NCI-H146 treated with DMSO at 0.1 percent for 48 hours (cell line): ENCODE data around the gene ARHGEF4.

Source experiments
- DNase-seq: peaks from one replicate; lab custom pipeline; 2025; ENCODE audit not compliant: unreplicated experiment; lab: John Stamatoyannopoulos, UW

Gene ARHGEF4

DNA sequence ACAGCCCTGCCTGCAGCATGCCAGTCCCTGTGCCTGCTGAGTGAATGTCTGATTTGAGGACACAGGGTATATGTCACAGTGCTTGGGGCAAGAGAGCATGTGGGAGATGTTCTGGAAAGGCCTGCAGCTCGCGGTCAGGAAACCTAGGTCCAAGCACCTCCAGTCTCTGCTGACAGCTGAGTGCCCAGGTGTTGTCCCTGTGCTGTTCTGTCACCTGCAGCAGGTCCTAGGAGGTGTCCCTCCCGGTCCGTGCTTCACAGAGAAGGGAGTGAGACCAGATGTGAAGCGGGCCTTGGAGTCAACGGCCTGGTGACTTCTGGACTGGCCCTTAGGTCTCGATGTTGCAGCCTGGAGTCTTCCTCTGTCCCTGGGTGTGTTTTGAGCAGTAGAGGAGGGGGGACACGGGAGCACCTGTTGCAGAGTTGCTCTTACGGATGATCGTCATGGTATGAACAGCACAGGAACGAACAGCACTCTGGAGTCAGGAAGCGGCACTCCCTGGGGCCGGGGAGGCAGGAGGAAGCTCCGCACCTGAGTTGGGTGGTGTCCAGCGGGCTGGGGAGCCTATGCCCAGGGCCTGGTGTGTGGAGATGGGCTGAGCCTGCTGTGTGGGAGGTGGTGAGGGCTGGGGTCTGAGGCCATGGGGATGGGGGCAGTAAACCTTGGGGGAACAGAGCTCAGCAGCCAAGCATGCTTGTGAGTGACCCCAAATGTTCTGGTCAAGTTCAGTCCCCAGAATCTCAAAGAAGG, 21.6 kb upstream of the ARHGEF4 start:
- DNase-seq = no peak

DNA sequence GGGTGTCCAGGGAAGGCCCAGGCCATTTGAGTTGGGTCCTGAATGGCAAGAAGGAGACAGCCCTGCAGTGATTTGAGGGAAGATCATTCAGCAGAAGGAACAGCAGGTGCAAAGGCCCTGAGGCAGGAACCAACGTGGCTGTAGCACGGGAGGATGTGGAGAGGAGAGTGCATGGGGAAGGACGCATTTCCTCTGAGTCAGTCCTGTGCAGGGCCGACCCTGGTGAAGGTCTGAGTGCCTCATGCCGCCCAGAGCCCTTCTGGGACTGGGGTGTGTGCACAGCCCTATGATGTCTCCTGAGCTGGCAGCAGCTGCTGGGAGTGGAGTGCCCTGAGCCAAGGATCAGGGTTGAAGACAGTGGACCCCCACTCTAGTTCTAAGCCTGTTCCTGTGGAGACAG, 17.9 kb upstream of the ARHGEF4 start:
- DNase-seq = no peak

DNA sequence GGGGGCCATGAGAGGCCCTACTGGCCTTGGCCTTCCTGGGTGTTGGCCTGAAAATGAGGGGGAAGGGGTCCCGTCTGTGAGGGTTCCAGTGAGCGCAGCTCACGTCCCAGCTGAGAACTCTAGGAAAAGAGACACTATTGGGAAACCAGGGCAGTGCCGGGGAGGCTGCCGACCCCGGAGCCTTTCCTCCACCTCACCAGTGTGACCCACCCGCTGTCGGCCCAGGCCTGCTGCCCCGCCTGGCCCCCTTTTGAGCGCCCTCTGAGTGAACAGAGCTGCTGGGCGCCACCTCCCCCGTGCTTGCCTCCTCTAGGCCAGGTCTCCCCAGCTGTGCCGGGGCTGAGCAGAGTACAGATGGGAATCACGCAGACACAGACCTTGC, 17.5 kb upstream of the ARHGEF4 start:
- no peak for DNase-seq

DNA sequence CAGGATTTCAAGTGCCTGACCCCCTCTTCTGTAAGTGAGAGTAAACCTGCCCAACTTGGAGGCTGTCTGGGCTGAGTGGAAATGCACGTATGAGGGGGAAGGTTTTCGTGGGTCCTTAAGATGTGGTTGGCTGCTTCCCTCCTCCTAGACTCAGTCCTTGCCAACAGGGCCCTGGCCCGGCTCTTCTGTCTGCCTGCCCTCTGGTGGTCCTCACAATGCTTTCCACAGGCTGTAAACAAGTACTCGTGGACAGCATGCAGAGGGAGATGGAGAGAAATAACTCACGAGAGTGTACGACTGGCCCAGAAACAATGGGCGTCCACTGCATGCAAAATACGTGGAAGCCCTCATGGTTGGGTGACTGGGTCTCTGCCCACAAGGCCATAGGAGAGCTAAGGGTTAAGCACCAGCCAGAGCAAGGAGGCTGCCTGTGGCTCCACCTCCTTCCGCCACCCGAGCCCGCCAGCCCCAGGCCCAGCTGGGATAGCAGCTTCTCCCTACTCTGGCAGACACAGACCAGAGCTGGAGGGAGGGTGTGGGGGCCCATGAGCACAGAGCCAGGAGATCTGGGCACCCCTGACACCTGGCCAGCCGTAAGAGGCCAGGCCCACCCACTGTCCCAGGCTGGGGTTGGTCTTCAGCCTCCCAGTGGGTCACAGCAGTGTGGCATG, 17.0 kb upstream of the ARHGEF4 start:
- no peak for DNase-seq

DNA sequence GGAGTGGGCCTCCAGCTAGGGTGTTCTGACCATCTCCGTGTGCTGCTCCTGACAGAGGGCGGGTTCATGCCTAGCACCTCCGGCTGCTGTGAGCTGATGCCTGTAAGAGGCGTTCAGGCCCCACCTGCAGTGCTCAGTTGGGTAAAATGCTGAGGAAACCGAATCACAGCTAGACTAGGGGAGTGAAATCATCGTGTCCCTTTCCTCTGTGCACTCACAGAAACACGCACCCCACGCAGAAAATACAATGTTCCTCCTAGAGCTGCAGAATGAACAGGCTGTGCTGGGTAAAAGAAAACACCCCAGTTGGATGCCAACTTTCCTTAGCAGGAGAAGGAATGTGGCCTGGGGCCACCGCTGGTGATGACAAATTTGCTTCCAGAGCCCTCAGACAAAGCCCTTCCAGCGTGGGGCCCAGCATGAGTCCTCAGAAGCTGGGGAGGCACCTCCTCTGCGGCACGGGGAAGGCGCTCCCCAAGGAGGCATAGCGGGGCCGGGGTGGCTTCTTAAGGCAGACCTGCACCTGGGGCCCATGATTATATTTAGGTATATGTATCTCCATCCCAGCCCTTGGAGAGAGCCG, 16.3 kb upstream of the ARHGEF4 start:
- DNase-seq = no peak

DNA sequence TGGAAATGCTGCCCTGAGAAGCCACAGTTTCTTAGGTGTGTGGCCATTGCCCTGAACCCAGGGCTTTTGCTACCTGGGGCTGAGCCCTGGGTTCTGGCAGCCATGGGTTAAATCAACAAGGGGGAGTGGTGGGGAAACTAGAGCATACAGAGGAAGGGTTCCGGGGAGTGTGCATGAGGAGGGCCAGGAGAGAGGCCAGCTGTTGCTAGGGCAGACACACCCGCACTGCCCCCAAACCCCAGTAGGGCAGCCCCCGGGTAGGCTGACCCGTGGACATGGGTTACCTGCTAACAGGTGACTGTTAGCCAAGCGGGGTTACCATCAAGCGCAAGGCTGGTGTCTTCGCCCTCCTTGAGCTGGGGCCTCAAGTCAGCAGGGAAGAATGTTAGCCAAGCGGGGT, 14.8 kb upstream of the ARHGEF4 start:
- DNase-seq = no peak

DNA sequence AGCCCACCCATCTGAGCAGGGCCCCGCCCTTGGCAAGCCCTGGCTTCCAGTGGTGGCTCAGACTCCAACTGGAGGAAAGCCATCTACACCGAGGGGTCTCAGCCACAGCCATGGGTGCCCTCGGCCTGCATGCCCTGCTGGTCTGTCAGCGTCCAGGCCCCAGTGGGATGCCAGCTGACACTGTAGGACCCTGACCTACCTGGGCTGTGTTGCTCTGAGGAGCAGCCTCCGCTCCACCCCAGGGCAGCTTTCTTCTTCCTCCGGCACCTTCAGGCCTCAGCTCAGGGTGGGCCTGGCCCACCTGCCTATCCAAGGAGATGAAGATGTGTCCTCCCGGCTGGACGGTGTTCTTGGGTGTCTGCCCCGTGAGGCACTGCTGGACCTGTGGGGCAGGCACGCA, 13.9 kb upstream of the ARHGEF4 start:
- DNase-seq = no peak

DNA sequence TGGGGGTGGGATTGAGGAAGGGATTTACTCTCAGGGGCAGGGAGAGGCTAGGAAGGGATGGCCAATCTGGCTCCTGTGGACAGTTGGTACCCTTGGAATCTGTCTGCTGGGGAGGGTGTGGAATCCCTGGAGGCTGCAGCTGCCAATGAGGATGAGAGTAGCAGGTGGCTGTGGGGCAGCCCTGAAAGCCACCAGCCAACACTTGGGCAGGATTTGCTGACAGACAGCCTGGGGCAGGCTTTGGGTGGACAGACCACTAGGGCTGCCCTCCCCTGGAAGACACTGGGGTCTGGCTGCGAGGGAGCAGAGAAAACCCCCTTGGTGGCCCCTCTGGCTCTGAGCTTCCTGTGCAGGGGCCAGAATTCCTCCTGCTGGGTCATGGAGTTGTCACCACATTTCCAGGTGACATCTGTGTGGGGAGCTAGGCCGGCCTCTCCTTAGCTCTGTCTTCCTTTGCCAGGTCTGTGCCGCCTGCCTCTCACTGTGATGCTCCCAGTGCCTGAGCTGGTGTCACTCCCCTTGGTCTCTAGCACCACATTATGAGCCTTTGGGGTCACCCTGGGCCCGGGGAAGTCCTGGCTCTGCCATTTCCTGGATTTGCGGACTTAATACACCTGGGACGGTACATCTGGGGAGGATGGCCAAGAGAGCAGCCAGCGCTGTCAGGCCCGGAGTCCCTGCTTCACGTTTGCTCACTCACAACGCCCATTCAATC, 13.4 kb upstream of the ARHGEF4 start:
- DNase-seq = no peak

DNA sequence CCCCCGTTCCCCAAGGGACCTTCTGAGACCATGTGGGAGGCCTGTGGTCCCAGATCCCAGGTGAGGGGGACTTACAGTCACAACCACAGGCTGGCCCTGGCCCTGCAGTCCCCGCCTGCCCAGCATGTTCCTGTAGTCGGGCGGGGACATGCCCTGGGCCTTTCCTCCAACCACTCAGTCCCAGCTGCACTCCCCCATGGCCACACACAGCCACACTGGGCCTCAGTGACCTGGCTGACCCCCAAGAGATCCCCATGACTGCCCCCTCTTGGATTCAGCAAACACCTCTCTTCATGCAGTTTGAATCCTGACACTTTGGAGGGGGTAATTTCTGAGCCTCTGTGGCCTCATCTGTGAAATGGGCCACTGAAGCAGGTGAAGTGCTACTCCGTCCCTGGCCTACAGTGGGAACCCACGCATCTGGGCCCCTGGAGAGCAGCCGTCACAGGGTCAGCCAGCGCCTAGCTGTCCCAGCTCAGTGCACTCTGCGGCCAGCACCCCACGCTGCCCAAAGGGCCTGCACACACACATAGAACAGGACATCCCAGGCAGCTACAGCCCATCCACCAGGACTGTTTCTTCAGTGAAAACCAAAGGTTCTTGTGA, 12.7 kb upstream of the ARHGEF4 start:
- DNase-seq = no peak

DNA sequence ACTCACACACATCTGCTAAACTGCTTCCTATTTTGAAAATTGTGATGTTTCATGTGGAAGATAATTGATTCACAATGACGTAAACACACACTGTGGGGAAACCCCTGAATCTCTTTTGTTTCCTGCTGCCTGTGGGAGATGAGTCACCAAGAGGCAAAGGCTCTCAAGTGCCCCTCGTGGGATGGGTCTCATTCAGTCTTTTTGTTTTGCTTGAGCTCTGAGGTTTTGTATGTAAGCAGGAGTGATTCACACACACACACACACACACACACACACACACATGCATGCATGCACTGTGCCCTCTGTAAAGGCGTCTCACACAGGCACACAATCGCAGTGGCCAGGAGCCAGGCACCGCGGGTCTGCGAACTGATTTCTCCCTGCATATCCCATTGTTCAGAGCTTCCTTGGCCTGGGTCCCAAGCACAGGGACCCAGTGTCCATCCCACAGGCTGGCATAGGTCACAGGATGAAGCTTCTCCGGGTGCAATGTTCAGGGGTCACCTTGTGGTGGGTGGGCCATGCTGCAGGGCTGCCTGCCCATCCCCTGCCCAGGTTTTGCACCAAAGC, 12.1 kb upstream of the ARHGEF4 start:
- DNase-seq = no peak

DNA sequence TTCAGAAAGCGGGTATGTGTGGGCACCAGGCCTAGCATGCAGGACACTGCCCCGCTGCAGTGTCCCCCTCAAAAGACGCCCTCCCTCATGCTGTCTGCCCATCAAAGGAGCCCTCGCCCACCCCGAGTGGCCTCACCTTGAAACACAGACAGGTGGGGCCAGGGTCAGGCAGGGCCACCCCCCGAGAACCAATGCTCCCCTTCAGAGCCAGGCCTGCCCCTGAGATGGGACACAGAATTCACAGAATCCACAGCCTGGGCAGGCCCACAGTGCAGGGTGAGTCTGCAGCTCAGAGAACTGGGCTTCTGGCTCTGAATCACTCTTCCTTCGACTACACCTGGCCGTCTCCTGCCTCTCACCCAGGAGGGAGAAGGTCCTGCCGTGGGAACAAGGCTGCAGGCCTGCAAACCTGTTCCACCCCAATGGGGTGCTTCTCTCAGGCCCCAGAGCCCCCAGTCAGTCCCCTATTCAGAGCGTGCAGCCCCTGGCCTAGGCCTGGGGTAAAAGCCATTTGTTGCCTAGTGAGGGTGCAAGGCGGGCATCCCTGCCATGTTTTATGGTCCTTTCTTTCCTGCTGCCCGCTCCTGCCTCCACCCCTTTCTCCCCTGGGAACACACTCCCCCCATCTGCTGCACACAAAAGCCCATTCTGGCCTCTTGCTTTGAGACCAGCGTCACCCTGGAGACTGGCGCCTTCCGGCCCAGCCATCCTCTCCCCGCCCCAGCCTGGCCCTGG, 11.3 kb upstream of the ARHGEF4 start:
- DNase-seq = no peak

DNA sequence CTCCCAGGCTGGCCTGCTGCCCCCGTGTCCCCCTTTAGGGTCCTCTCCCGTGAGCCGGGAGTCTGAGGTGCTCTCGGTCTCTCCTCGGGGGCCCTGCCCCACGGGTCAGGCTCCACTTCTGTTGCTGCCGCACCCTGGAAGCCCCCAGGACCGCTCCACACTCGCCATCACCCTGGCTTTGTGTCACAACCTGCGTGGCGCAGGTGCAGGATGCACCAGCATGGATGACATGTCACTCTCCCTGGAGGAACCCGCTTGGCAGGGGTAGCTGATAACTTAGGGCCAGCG, 10.8 kb upstream of the ARHGEF4 start:
- DNase-seq = no peak

DNA sequence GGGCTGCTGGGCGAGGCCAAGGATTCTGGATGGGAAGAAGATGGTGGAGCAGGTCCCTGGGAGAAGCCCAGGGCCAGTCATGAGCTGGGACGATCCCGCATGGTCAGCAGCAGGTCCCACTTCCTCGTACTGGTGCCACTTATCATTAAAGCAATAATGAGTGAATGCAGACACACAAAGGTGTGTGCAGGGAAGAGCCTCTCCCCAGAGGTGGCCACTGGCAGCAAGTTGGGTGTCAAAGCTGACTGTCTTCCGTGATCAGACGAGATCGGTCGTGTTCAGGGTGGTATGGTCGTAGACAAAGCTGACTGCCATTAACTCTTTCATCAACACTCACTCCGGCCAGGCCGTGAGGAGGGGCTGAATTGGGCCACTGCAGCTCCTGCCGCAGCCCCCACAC, 10.3 kb upstream of the ARHGEF4 start:
- no peak for DNase-seq

DNA sequence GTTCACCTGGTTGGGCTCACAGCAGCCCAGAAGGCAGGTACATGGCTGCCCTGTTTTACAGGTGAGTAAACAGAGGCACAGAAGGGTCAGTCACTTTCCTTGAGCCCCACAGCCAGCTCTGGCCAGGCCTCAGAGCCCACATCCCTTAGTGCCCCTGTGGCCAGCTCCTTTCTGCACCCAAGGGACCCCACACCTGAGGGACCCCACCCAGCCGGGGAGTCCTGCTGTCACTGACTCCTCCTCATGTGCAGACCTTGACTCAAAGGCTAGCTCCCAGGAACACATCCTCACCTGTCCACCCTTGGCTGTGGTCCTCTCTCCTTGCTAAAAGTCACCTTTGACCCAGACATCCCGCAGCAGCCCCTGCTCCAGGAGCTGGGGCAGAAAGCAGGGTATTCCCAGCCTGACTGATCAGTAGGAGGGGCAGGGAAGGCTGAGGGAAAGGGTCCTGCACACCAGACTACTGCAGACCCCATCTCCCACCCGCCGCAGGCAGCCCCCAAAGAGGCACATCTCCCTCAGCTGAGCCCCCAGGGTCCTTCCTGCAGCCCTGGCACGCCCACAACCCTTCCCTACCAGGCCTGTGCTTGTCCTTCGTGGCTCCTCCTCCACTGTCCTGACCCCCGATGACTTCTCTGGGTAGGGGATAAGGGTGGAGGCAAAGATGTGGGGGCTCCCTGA, 9.8 kb upstream of the ARHGEF4 start:
- no peak for DNase-seq

DNA sequence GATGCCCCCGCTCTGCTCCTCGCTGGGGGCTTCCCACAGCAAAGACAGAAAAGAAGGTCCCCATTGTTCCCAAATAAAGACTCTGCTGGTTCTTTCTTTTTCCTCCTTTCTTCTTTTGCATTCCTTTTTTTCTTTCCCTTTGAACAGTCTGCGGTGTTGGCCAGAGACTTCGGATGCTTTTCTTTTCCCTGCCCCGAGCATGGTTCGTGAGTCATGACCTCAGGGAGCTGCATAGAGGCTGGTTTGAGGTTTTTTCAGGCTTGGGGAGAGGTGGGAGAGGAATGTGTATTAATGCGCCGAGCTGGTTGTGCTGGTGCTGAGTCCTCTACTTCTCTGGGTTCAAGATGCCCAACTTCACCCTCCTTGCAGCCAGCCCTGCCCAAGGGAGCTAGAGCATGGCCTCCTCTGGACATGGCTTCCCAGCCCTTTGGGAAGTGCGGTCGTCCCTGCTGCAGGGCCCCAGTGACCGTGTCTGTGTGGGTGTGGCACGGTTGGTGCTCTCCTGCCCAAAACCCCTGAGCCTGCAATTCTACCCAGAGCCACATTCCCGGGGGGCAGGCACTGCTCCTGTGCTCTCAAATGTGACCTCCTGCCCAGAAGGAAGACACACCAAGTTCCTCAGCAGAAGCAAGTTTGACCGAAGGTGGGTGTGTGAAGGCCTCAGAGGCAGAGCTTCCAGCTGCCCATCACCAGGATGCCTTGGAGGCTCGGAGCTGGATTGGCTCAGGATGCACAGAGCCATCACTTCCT, 9.0 kb upstream of the ARHGEF4 start:
- no peak for DNase-seq

DNA sequence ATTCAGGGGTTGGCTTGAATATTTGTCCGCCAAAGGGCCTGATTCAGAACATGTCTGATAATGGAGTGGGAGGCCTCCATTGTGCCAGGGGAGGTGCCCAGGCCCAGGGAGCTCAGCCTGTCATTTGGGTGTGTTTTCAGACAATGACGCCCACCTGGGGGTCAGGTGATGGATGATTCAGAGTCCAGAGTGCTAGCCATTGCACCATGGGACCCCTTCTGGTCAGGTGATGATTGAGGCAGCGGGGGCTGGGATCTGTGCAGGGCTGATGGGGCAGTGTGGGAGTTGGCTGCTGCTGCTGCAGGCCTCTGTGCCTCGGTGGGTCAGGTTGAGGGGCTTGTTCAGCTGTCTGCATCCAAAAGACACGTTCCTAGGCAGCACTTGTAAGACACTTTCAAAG, 8.3 kb upstream of the ARHGEF4 start:
- no peak for DNase-seq

DNA sequence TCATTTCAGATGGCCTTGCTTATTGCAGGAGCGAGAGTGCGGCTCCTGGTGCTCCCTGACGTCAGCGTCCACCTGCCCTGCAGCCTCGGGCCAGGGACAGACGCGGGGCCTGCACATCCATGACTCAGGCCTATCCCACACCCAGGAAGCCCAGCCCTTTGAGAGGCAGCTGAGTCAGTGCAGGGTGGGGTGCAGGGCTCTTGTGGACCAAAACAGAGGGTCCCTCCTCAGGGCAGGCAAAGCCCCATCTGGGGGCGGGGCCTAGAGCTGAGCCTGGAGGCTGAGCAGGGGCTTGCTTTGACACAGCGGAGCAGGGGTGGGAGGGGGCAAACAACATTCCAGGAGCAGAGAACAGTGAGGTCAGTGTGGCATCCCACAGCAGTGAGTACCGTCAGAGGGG, 7.7 kb upstream of the ARHGEF4 start:
- DNase-seq = no peak

DNA sequence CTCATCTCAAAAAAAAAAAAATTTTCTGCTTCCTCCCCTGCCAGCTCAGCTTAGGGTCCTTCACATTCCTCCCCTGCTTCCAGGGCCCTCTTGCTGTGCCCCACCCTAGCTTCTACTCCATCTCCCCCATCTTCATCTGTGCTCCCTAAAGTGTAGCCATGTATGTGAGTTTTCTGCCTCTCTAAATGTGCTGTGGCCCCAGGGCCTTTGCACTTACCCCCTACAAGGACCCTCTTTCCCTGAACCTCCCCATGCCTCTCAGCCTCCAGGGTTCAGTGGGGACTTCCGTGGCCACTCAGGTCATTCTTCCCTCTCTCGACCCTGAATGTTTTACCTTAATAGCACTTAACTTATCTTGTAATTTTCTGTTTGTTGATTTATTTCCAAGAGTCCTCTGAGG, 6.2 kb upstream of the ARHGEF4 start:
- DNase-seq = no peak

DNA sequence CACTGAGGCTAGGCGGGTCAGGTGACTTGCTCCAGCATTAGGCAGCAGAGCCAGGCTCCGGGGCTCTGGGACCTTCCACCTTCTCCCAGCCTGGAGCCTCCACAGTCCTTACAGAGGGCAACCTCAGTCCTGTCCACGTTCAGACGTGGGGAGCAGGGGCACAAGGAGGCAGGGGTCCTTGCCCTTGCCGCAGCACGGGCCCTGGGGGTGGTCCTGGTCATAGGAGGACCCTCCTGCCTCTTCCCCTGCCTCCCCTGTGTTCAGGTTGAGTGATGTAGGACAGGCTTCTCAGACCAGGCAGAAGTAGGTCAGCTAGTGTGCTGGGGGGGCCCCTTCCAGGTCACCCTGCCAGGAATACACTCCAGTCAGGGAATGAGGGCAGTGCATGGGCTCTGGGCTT, 5.4 kb upstream of the ARHGEF4 start:
- DNase-seq = no peak
